NCI-H1105 (cell line): ENCODE measurements around the gene CCDC34.

Source experiments
- DNase-seq: peaks from one replicate; lab custom pipeline; 2025; lab: John Stamatoyannopoulos, UW

CCDC34 gene

GRCh38 chr11:27362749-27363575, at the start of gene CCDC34:
Gene CCDC34 (minus strand): TSS chr11:27363215. CDS start chr11:27363194, 21 bp downstream.
- peak; percentile 97 for DNase-seq

GRCh38 chr11:27412192-27412691, 49.2 kb upstream of the CCDC34 start:
- DNase-seq: no peak

GRCh38 chr11:27411328-27411727, 48.3 kb upstream of the CCDC34 start:
- no peak for DNase-seq

GRCh38 chr11:27410272-27410671, 47.3 kb upstream of the CCDC34 start:
- no peak for DNase-seq

GRCh38 chr11:27409742-27410141, 46.7 kb upstream of the CCDC34 start:
- DNase-seq: no peak

- no peak for DNase-seq
Observed at GRCh38 chr11:27409049-27409448, 46.0 kb upstream of the CCDC34 start.

GRCh38 chr11:27408246-27408800, 45.3 kb upstream of the CCDC34 start:
- no peak for DNase-seq

GRCh38 chr11:27406498-27407354, 43.7 kb upstream of the CCDC34 start:
- no peak for DNase-seq

- DNase-seq: no peak
Observed at GRCh38 chr11:27405134-27405533, 42.1 kb upstream of the CCDC34 start.

- DNase-seq: no peak
Observed at GRCh38 chr11:27404427-27404826, 41.4 kb upstream of the CCDC34 start.

GRCh38 chr11:27403195-27403594, 40.2 kb upstream of the CCDC34 start:
- no peak for DNase-seq

- no peak for DNase-seq
Observed at GRCh38 chr11:27402450-27402849, 39.4 kb upstream of the CCDC34 start.

GRCh38 chr11:27401833-27402316, 38.9 kb upstream of the CCDC34 start:
- DNase-seq: no peak

GRCh38 chr11:27401280-27401832, 38.3 kb upstream of the CCDC34 start:
- no peak for DNase-seq

GRCh38 chr11:27398400-27398770, 35.4 kb upstream of the CCDC34 start:
- no peak for DNase-seq

- DNase-seq: no peak
Observed at GRCh38 chr11:27397624-27398399, 34.8 kb upstream of the CCDC34 start.

GRCh38 chr11:27396259-27396839, 33.3 kb upstream of the CCDC34 start:
- no peak for DNase-seq

- DNase-seq: no peak
Observed at GRCh38 chr11:27395556-27396258, 32.7 kb upstream of the CCDC34 start.

GRCh38 chr11:27394781-27395228, 31.8 kb upstream of the CCDC34 start:
- no peak for DNase-seq
